Fibroblast of the aortic adventitia (primary cell): ENCODE measurements around the gene KRTAP10-7. TPM values are rescaled to one million over a fixed set of nuclear protein-coding genes. Genes with fewer than 3 reads are reported as not detected.
"Not testable (repeated sequence)": the region's sequence is repeated elsewhere in the genome, so short reads cannot be mapped to it uniquely, and the experiment has no call there.

Experiments used
- DNase-seq: peaks from one replicate; pipeline ENCODE4 v3.0.0-alpha.2; 2010; ENCODE audit warnings: low read depth
- H3K4me3 ChIP-seq: 2 replicates; pipeline ENCODE4 v1.5.1; 2011; ENCODE audit warnings: low read depth, mild to moderate bottlenecking, control low read depth, low read length, moderate library complexity
- CTCF ChIP-seq: IDR thresholded peaks from 2 replicates; pipeline ENCODE4 v1.5.1; 2011; ENCODE audit warnings: mild to moderate bottlenecking, low read length, control low read depth, inconsistent platforms; ENCODE audit not compliant: insufficient read depth
- total RNA-seq: library from RNA; depleted of rRNA; stranded (reverse); fragments of >200 nt; gene quantifications from 2 replicates; pipeline ENCODE4 v1.2.3, GENCODE V29; 2012; ENCODE audit warnings: low replicate concordance

Gene KRTAP10-7
- total RNA-seq, 1 donor, result not detected

GRCh38 chr21:44556879-44557278 is 43.5 kb upstream of the KRTAP10-7 start:
- no peak for TF ChIP-seq CTCF
- DNase-seq, result no peak
- H3K4me3 ChIP-seq, result no peak overlapping the region

GRCh38 chr21:44557491-44558328 is 42.7 kb upstream of the KRTAP10-7 start:
- H3K4me3 ChIP-seq, result no peak overlapping the region
- no peak for TF ChIP-seq CTCF
- no peak for DNase-seq

- H3K4me3 ChIP-seq, DNase-seq: not testable (repeated sequence)
These were observed 42.1 kb upstream of the KRTAP10-7 start for GRCh38 chr21:44558329-44558675.

GRCh38 chr21:44558695-44559094 is 41.7 kb upstream of the KRTAP10-7 start, which contains the start of gene KRTAP10-3:
TSS of gene KRTAP10-3 (minus strand) at chr21:44558795. CDS start at chr21:44558715, 80 bp downstream.
- no peak for DNase-seq
- TF ChIP-seq CTCF, result no peak
- no peak within 1 kb of the TSS for H3K4me3 ChIP-seq

GRCh38 chr21:44564099-44564498 is 36.3 kb upstream of the KRTAP10-7 start:
- no peak for TF ChIP-seq CTCF
- DNase-seq, result no peak
- H3K4me3 ChIP-seq, result no peak overlapping the region

GRCh38 chr21:44564886-44565598 is 35.4 kb upstream of the KRTAP10-7 start:
- no peak for TF ChIP-seq CTCF
- no peak overlapping the region for H3K4me3 ChIP-seq
- no peak for DNase-seq

GRCh38 chr21:44566403-44566802 is 34.0 kb upstream of the KRTAP10-7 start:
- DNase-seq, result no peak
- H3K4me3 ChIP-seq, result no peak overlapping the region
- TF ChIP-seq CTCF, result no peak
